ENCODE data around the gene TBCE. TPM values are rescaled to one million over a fixed set of nuclear protein-coding genes. Genes with fewer than 3 reads are reported as not detected.

TBCE gene
- total and polyA plus RNA-seq, 2 donors (not counting 1 experiment from before 2014, with no cell fraction given), result 31.4 to 46.9 TPM

DNA sequence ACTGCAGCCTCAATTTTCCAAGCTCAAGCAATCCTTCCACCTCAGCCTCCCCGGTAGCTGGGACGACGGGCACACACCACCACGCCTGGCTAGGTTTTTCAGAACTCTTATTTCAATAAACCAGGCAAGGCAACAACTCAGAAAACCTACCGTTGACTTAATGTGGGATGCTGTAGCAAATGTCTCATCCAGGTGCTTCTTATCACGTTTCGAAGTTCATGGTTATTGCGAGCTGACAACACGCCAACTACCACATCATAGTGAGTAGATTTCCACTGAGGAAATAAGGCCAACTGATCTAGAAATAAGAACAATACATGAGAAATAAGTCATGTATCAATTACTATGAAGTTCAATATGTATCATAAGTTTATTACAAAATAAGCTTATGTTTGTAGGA is 127.3 kb downstream of the TBCE start:
- no peak overlapping the region for H3K9ac ChIP-seq (ENCODE audit: insufficient read depth, low read length)
- H3K9me3 ChIP-seq (ENCODE audit: control insufficient read depth, insufficient read depth, low read depth, low read length), result no peaks in the 10 kb centered on the region
- H3K4me2 ChIP-seq (ENCODE audit: extremely low read depth, insufficient read depth, low read length), result no peak overlapping the region
- H4K20me1 ChIP-seq (ENCODE audit: control insufficient read depth, extremely low read depth, insufficient read depth, low read length), result no peaks in the 10 kb centered on the region
- H3K4me1 ChIP-seq (ENCODE audit: control insufficient read depth, extremely low read depth, insufficient read depth, low read length), result no peaks in the 10 kb centered on the region
- DNase-seq (ENCODE audit: low read depth in 2 of 2), result no peak
- no peak overlapping the region for H3K27ac ChIP-seq (ENCODE audit: insufficient read depth, low read length)
- TF ChIP-seq, protein P1, sequence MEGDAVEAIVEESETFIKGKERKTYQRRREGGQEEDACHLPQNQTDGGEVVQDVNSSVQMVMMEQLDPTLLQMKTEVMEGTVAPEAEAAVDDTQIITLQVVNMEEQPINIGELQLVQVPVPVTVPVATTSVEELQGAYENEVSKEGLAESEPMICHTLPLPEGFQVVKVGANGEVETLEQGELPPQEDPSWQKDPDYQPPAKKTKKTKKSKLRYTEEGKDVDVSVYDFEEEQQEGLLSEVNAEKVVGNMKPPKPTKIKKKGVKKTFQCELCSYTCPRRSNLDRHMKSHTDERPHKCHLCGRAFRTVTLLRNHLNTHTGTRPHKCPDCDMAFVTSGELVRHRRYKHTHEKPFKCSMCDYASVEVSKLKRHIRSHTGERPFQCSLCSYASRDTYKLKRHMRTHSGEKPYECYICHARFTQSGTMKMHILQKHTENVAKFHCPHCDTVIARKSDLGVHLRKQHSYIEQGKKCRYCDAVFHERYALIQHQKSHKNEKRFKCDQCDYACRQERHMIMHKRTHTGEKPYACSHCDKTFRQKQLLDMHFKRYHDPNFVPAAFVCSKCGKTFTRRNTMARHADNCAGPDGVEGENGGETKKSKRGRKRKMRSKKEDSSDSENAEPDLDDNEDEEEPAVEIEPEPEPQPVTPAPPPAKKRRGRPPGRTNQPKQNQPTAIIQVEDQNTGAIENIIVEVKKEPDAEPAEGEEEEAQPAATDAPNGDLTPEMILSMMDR (conservative IDR thresholded peaks at IDR 0.05 in 1 of 2, IDR thresholded peaks at IDR 0.05 in 1 of 2; ENCODE audit: low read depth in 1 of 2, low read length in 2 of 2), result no peak
- no peak for TF ChIP-seq EZH2 (IDR thresholded peaks at IDR 0.05; ENCODE audit: low read length, missing control alignments)
- H3K79me2 ChIP-seq (ENCODE audit: control insufficient read depth, insufficient read depth, low read length), result peaks cover 5% of the 10 kb centered on the region
- H3K36me3 ChIP-seq (ENCODE audit: control insufficient read depth, insufficient read depth, low read length), result peaks cover 4% of the 10 kb centered on the region
- no peak overlapping the region for H3K4me3 ChIP-seq (replicated peaks in 1 of 4; ENCODE audit: control extremely low read depth in 1 of 4, insufficient read depth in 1 of 4, low read depth in 3 of 4, low read length in 4 of 4)
- H3K27me3 ChIP-seq (ENCODE audit: control insufficient read depth, insufficient read depth, low read length), result no peaks in the 10 kb centered on the region
- no peak overlapping the region for H2AFZ ChIP-seq (ENCODE audit: low read length)

DNA sequence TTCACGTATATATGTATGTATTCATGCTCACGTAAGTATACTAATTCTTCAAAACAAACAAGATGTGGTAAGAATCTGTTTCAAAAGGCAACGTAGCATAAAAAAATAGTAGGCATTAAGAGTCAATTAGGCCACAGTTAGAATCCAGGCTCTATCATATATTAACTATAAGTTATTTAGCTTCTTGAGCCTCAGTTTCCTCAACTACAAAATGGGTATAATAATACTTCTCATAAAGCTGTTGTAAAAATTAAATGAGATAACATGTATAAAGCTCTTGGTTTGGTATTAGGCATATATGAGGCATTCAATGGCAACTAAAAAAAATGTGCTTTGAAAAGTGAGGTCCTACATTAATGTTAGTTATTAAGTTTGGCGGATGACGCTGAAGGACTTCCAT is 127.8 kb downstream of the TBCE start:
- no peak for TF ChIP-seq EZH2 (IDR thresholded peaks at IDR 0.05; ENCODE audit: low read length, missing control alignments)
- TF ChIP-seq, protein P1 (conservative IDR thresholded peaks at IDR 0.05 in 1 of 2, IDR thresholded peaks at IDR 0.05 in 1 of 2; ENCODE audit: low read depth in 1 of 2, low read length in 2 of 2), result no peak
- Histone ChIP-seq H3K79me2 (ENCODE audit: control insufficient read depth, insufficient read depth, low read length) (peaks cover 9% of the 10 kb centered on the region), H4K20me1 (ENCODE audit: control insufficient read depth, extremely low read depth, insufficient read depth, low read length) (no peaks in the 10 kb centered on the region), H3K9me3 (ENCODE audit: control insufficient read depth, insufficient read depth, low read depth, low read length) (no peaks in the 10 kb centered on the region), H3K27ac (ENCODE audit: insufficient read depth, low read length) (no peak overlapping the region), H3K36me3 (ENCODE audit: control insufficient read depth, insufficient read depth, low read length) (peaks cover 4% of the 10 kb centered on the region), H3K4me2 (ENCODE audit: extremely low read depth, insufficient read depth, low read length) (no peak overlapping the region), H3K9ac (ENCODE audit: insufficient read depth, low read length) (no peak overlapping the region), H3K4me3 (replicated peaks in 1 of 4; ENCODE audit: control extremely low read depth in 1 of 4, insufficient read depth in 1 of 4, low read depth in 3 of 4, low read length in 4 of 4) (no peak overlapping the region), H2AFZ (ENCODE audit: low read length) (no peak overlapping the region), H3K27me3 (ENCODE audit: control insufficient read depth, insufficient read depth, low read length) (no peaks in the 10 kb centered on the region), H3K4me1 (ENCODE audit: control insufficient read depth, extremely low read depth, insufficient read depth, low read length) (no peaks in the 10 kb centered on the region)
- DNase-seq (ENCODE audit: low read depth in 2 of 2), result no peak

DNA sequence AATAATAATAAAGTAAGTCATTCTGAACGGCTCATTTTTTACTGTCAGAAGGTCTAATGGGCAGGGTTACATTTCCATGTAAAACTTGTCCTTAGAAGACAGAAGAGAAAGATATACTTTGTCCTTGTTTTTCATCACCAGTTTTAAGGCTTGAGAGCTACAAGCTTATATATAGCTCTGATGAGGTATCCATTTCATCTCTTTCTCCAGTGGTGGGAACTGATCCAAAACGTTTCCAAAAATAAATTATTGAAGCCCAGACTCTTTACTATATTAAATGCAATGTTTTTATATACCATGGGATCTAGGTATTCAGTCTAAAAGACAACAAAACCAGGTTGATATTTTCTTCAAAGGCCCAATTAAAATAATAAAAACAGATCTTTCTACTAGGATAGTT is 128.3 kb downstream of the TBCE start:
- no peak for DNase-seq (ENCODE audit: low read depth in 2 of 2)
- no peak for TF ChIP-seq EZH2 (IDR thresholded peaks at IDR 0.05; ENCODE audit: low read length, missing control alignments)
- TF ChIP-seq, protein P1 (conservative IDR thresholded peaks at IDR 0.05 in 1 of 2, IDR thresholded peaks at IDR 0.05 in 1 of 2; ENCODE audit: low read depth in 1 of 2, low read length in 2 of 2), result no peak
- Histone ChIP-seq H2AFZ (ENCODE audit: low read length) (no peak overlapping the region), H3K27me3 (ENCODE audit: control insufficient read depth, insufficient read depth, low read length) (no peaks in the 10 kb centered on the region), H3K9me3 (ENCODE audit: control insufficient read depth, insufficient read depth, low read depth, low read length) (no peaks in the 10 kb centered on the region), H3K9ac (ENCODE audit: insufficient read depth, low read length) (no peak overlapping the region), H3K4me2 (ENCODE audit: extremely low read depth, insufficient read depth, low read length) (no peak overlapping the region), H3K27ac (ENCODE audit: insufficient read depth, low read length) (no peak overlapping the region), H3K4me3 (replicated peaks in 1 of 4; ENCODE audit: control extremely low read depth in 1 of 4, insufficient read depth in 1 of 4, low read depth in 3 of 4, low read length in 4 of 4) (no peak overlapping the region), H3K4me1 (ENCODE audit: control insufficient read depth, extremely low read depth, insufficient read depth, low read length) (no peaks in the 10 kb centered on the region), H4K20me1 (ENCODE audit: control insufficient read depth, extremely low read depth, insufficient read depth, low read length) (no peaks in the 10 kb centered on the region), H3K79me2 (ENCODE audit: control insufficient read depth, insufficient read depth, low read length) (peaks cover 14% of the 10 kb centered on the region), H3K36me3 (ENCODE audit: control insufficient read depth, insufficient read depth, low read length) (peaks cover 4% of the 10 kb centered on the region)
